Stomach (tissue), 4 donors: ENCODE results near the gene MDM2.

Source experiments
- CTCF ChIP-seq, 7 experiments: fragments of 450-650 bp in 4 of 7; fragments of 200-600 bp in 3 of 7; sonication (generic) in 3 of 7; IDR thresholded peaks; one replicate each; pipeline ENCODE4 v1.5.1; 2016 to 2019; ENCODE audit warnings: antibody characterized with exemption in 7 of 7, control low read depth in 2 of 7, mild to moderate bottlenecking in 1 of 7
- POLR2A ChIP-seq, 4 donors: fragments of 450-650 bp; IDR thresholded peaks; one replicate each; pipeline ENCODE4 v1.6.1; 2016; ENCODE audit warnings: antibody characterized with exemption in 4 of 4, control low read depth in 2 of 4, mild to moderate bottlenecking in 1 of 4, moderate library complexity in 1 of 4
- POLR2AphosphoS5 ChIP-seq, 3 donors: sonication (generic); formaldehyde crosslinking; IDR thresholded peaks; one replicate each; pipeline ENCODE4 v1.6.1; 2016; ENCODE audit warnings: antibody characterized with exemption in 3 of 3

GRCh38 chr12:68773582-68773981, 34.4 kb upstream of the MDM2 start:
- TF ChIP-seq POLR2A (IDR thresholded peaks at IDR 0.05), result no peak
- TF ChIP-seq CTCF (IDR thresholded peaks at IDR 0.05), result no peak
- TF ChIP-seq POLR2AphosphoS5 (IDR thresholded peaks at IDR 0.05), result no peak
